Measurements from ENCODE around the gene BMPR1A.

The BMPR1A gene

GRCh38 chr10:86768412-86769062 is 12.1 kb downstream of the BMPR1A start:
- no peak for DNase-seq

- DNase-seq, result no peak
Observed at GRCh38 chr10:86769991-86770390, 13.6 kb downstream of the BMPR1A start.

- DNase-seq, result no peak
Observed at GRCh38 chr10:86770412-86770960, 14.1 kb downstream of the BMPR1A start.

GRCh38 chr10:86773498-86773897 is 17.1 kb downstream of the BMPR1A start:
- DNase-seq, result no peak

GRCh38 chr10:86775056-86775869 is 18.8 kb downstream of the BMPR1A start:
- no peak for DNase-seq

GRCh38 chr10:86775870-86776180 is 19.4 kb downstream of the BMPR1A start:
- DNase-seq, result no peak

- DNase-seq, result no peak
Observed at GRCh38 chr10:86779220-86780017, 23.0 kb downstream of the BMPR1A start.

- DNase-seq, result no peak
Observed at GRCh38 chr10:86782701-86783418, 26.4 kb downstream of the BMPR1A start.

- DNase-seq, result no peak
Observed at GRCh38 chr10:86785037-86785436, 28.6 kb downstream of the BMPR1A start.

GRCh38 chr10:86785968-86786367 is 29.5 kb downstream of the BMPR1A start:
- DNase-seq, result no peak

GRCh38 chr10:86786368-86786767 is 29.9 kb downstream of the BMPR1A start:
- no peak for DNase-seq

- no peak for DNase-seq
Observed at GRCh38 chr10:86790394-86790793, 34.0 kb downstream of the BMPR1A start.

GRCh38 chr10:86792461-86793167 is 36.2 kb downstream of the BMPR1A start:
- no peak for DNase-seq

- no peak for DNase-seq
Observed at GRCh38 chr10:86793696-86794095, 37.3 kb downstream of the BMPR1A start.

GRCh38 chr10:86795353-86795752 is 38.9 kb downstream of the BMPR1A start:
- DNase-seq, result no peak

GRCh38 chr10:86798025-86798424 is 41.6 kb downstream of the BMPR1A start:
- DNase-seq, result no peak

- peak in 1 of 2 donors; percentile 11 for DNase-seq
Observed at GRCh38 chr10:86798611-86799010, 42.2 kb downstream of the BMPR1A start.

GRCh38 chr10:86799188-86799845 is 42.9 kb downstream of the BMPR1A start:
- DNase-seq, result no peak

- DNase-seq, result no peak
Observed at GRCh38 chr10:86801995-86802394, 45.6 kb downstream of the BMPR1A start.

- DNase-seq, result no peak
Observed at GRCh38 chr10:86802473-86803108, 46.2 kb downstream of the BMPR1A start.

GRCh38 chr10:86803156-86803555 is 46.7 kb downstream of the BMPR1A start:
- no peak for DNase-seq
